GM19023 (cell line): ENCODE measurements around the gene TCF12.
"Not testable (repeated sequence)": the region's sequence is repeated elsewhere in the genome, so short reads cannot be mapped to it uniquely, and the experiment has no call there.

Source experiments
- ATAC-seq: cut with Tn5 transposase; IDR thresholded peaks from one replicate; pipeline ENCODE4 v1.9.1; 2021; ENCODE audit warnings: mild to moderate bottlenecking, moderate library complexity; ENCODE audit not compliant: unreplicated experiment

Gene TCF12

GRCh38 chr15:57086857-57087427 lies 168.5 kb downstream of the TCF12 start:
- ATAC-seq, result no peak

GRCh38 chr15:57089815-57090495 lies 171.5 kb downstream of the TCF12 start:
- no peak for ATAC-seq

GRCh38 chr15:57090496-57090859 lies 172.0 kb downstream of the TCF12 start:
- ATAC-seq, result no peak

GRCh38 chr15:57091636-57092035 lies 173.2 kb downstream of the TCF12 start:
- no peak for ATAC-seq

- no peak for ATAC-seq
Measured at GRCh38 chr15:57092252-57092651, 173.8 kb downstream of the TCF12 start.

GRCh38 chr15:57094321-57095257 lies 176.1 kb downstream of the TCF12 start:
- no peak for ATAC-seq

GRCh38 chr15:57095896-57096295 lies 177.5 kb downstream of the TCF12 start:
- ATAC-seq, result no peak

- ATAC-seq, result no peak
Measured at GRCh38 chr15:57097246-57097645, 178.8 kb downstream of the TCF12 start.

DNA sequence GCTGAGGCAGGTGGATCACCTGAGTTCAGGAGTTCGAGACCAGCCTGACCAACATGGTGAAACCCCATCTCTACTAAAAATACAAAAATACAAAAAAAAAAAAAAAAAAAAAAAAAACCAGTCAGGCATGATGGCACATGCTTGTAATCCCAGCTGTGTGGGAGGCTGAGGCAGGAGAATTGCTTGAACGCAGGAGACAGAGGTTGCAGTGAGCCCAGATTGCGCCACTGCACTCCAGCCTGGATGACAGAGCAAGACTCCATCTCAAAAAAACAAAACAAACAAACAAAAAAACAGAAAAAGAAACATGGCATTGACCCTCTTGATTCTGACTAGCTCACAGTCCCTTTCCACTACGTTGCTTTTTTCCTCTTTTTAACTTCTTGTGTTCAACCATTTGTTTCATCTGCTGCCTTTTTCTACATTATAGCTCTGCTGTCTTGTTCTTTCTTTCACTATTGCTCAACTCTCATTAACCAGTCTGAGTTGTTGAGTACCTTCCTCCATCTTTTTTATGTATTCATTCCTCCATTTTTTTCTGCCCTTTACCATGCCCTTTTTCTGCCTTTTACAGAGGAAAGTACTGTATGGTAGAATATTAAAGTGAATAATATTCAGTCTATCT lies 179.6 kb downstream of the TCF12 start:
- ATAC-seq, result not testable (repeated sequence)

- ATAC-seq, result no peak
Measured at GRCh38 chr15:57098896-57099295, 180.5 kb downstream of the TCF12 start.

DNA sequence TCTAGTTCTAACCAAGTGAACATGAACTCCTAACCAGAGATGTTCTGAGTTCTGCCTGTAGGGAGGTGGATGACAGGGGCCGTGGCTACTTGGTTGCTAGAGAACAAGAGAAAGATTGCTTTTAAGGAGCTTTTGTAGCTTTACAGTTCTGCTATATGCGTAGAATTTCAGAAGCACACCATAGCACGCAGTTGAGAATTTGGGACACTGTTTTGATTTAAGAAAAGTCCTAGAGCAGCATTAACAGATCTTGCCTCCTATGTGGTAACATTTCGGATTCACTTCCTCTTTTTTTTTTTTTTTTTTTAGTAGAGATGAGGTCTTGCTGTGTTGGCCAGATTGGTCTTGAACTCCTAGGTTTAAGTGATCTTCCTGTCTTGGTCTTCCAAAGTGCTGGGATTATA lies 181.7 kb downstream of the TCF12 start:
- ATAC-seq, result no peak

DNA sequence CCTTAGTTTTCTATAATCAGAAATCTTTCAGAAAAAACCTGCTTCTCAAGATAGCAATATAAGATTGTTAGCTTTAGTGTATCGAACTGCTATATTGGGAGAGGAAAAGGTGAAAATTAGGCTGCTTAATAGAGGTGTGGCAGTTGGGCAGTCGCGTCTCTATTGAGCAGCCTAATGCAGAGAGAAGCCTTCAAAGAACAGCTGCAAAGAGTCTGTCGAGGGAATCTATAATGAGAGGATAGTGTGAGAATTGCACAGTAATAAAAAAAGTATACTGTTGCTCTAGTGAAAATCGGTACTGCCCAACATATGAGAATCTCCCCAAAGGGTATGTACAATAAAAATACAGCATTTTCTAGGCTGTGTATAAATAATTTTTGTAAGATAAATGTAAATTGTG lies 184.4 kb downstream of the TCF12 start:
- ATAC-seq, result no peak

DNA sequence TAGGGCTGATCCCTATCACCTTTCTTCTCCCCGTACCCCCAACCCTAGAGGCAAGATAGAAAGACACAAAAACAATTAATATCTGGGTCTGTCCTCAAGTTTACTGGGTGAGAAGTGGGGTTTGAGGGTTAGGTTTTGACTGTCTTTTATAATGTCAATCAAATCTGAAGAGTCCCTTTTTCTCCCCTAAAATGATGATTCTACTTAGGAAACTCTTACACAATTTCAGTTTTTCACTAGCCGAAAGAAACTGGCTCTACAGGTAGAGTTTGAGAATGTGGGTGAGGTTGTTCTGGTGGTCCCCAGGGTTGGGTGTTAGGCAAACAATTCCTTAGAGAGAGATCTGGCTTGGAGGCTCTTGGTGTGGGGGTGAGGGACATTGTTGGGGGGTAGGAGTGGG lies 189.9 kb downstream of the TCF12 start:
- no peak for ATAC-seq

DNA sequence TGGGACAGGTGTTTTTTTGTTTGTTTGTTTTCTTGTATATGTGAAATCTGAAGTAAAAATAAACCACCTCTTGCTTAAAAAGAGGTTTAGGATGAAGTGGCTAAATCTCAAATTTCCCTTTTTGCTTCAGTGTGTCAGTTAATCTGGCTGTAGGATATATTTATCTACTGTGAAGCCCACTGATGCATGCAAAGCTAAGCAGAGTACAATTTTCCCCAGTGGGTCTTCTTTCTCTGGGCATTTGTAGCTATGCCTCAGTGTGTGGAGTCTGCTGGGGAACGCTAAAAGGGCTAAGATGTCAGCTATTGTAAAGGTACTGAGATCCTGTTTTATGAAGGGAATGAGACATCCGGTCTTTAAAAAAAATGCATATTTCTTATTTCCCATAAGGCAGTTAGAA lies 190.6 kb downstream of the TCF12 start:
- ATAC-seq, result no peak

- ATAC-seq, result no peak
Measured at GRCh38 chr15:57111002-57111401, 192.6 kb downstream of the TCF12 start.

DNA sequence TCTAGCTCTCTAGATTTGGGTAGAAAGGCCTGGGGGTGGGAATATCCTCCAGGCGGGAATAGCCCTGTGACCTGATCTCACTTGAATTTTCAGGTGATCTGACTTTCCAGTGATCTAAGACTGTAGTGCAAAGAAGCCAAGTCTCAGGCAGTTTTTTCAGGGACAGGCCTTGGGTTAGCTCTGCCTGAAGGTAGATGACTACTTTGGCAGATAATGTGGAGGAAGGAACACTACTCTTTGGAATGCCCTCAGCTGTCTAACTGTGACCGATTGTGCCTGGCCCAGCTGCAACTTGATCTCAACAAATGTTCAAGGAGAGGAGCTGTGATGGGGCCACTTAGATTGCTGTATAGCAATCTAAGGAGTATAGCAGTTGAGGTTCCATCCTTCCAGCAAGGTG lies 193.7 kb downstream of the TCF12 start:
- no peak for ATAC-seq

DNA sequence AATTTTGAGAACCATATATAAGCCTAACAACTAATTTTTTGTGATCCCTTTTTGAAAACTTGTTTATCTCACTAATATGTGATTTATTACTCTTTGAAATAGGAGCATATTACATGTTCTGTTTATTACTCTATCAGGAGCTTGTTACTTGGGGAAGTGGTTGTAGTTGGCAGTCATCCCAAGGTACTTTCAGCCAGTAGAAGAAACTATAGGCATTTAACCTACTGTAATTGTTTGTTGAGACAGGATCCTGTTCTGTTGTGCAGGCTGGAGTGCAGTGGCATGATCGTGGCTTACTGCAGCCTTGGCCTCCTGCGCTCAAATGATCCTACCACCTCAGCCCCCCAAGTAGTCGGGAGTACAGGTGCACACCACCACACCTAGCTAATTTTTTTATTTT lies 195.6 kb downstream of the TCF12 start:
- no peak for ATAC-seq

GRCh38 chr15:57118013-57118799 lies 199.8 kb downstream of the TCF12 start:
- ATAC-seq, result no peak

DNA sequence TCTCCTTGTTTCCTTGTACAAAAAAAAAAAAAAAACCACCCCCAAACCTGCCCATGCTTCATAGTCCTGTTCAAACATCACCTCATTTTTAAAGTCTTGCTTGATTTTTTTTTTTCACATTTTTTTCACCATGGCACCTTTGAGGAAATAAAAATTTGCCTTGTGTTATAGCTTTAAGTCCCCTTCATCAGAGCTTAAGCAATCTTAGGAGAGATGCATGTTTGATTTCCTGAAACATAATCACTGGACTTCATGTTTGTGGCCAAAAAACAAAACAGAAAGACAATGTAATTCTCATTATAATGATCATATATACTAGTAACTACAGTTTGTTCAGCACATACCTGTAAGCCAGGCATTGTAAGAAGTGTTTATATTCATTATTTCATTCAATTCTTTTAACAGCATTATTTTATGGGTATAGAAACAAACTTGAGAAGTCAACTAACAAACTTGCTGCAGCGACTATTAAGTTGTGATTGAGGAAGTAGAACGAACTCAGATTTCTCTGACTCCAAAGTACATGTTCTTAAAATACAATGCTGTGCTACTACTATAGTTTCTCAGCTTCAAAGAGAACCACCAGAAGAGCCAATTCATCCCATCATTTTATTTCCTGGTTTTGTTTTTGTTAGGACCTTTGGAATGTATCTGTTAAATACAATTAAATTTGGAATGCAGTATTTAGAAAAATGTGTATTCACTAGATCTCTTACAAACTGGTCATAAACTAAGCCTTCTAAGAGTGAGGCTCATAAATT lies 203.8 kb downstream of the TCF12 start:
- ATAC-seq, result no peak

DNA sequence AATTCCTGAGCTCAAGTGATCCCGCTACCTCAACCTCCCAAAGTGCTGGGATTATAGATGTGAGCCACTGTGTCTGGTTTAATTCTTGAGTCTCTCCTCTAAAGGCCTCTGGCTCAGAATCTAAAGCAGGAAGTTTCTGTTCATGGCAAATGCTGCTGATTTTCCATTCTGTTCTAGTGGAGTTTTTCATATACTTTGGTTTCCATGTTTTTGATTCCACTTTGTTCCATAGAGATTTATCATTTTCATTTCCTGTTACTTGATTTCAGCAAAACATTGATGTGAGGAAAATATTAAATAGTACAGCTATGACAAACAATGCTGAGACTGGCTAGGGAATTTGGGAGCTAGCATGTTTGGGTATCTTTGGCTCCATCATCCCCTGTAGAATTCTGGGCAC lies 205.6 kb downstream of the TCF12 start:
- no peak for ATAC-seq
